Stimulated activated CD8-positive, alpha-beta memory T cell treated with anti-CD3 and anti-CD28 coated beads, Interleukin-15, amount 100 ng/mL, for 1 hour (primary cell): ENCODE measurements around the gene ZNF33B.
"Not testable (repeated sequence)": the region's sequence is repeated elsewhere in the genome, so short reads cannot be mapped to it uniquely, and the experiment has no call there.

Experiments
- DNase-seq: peaks from one replicate; pipeline ENCODE4 v3.0.0-alpha.2; 2020; ENCODE audit warnings: low read depth

Gene ZNF33B

GRCh38 chr10:42615419-42615818, 23.0 kb downstream of the ZNF33B start:
- DNase-seq, result no peak

- DNase-seq, result no peak
These were observed 28.5 kb downstream of the ZNF33B start for GRCh38 chr10:42609872-42610271.

- DNase-seq, result no peak
These were observed 40.0 kb downstream of the ZNF33B start for GRCh38 chr10:42598249-42598873.

GRCh38 chr10:42596196-42596595, 42.2 kb downstream of the ZNF33B start:
- no peak for DNase-seq

- no peak for DNase-seq
These were observed 44.1 kb downstream of the ZNF33B start for GRCh38 chr10:42594246-42594650.

GRCh38 chr10:42593284-42593683, 45.1 kb downstream of the ZNF33B start:
- no peak for DNase-seq

- no peak for DNase-seq
These were observed 54.5 kb downstream of the ZNF33B start for GRCh38 chr10:42583828-42584227.

- no peak for DNase-seq
These were observed 60.4 kb downstream of the ZNF33B start for GRCh38 chr10:42578019-42578418.

GRCh38 chr10:42576338-42576737, 62.0 kb downstream of the ZNF33B start:
- no peak for DNase-seq

GRCh38 chr10:42574336-42574735, 64.0 kb downstream of the ZNF33B start:
- no peak for DNase-seq

GRCh38 chr10:42556931-42557330, 81.4 kb downstream of the ZNF33B start:
- no peak for DNase-seq

- DNase-seq, result not testable (repeated sequence)
These were observed 84.8 kb downstream of the ZNF33B start for GRCh38 chr10:42553576-42553975.

- no peak for DNase-seq
These were observed 85.3 kb downstream of the ZNF33B start for GRCh38 chr10:42553064-42553407.

- DNase-seq, result peak; percentile 91
These were observed 85.9 kb downstream of the ZNF33B start for GRCh38 chr10:42552188-42553063.

- DNase-seq, result no peak
These were observed 86.7 kb downstream of the ZNF33B start for GRCh38 chr10:42551582-42552187.

- DNase-seq, result no peak
These were observed 88.5 kb downstream of the ZNF33B start for GRCh38 chr10:42549851-42550250.

GRCh38 chr10:42548254-42548653, 90.1 kb downstream of the ZNF33B start:
- no peak for DNase-seq

- DNase-seq, result no peak
These were observed 93.4 kb downstream of the ZNF33B start for GRCh38 chr10:42544945-42545344.

GRCh38 chr10:42543840-42544372, 94.5 kb downstream of the ZNF33B start:
- DNase-seq, result no peak
